Heart left ventricle (tissue), 13 donors: ENCODE results near the gene DNM3.

ENCODE experiments used
- POLR2A ChIP-seq, 2 donors: fragments of 450-650 bp; IDR thresholded peaks; one replicate each; pipeline ENCODE4 v1.6.1; 2017; ENCODE audit warnings: antibody characterized with exemption in 2 of 2, mild to moderate bottlenecking in 2 of 2, moderate library complexity in 2 of 2
- TF ChIP-seq, protein P1 (sequence below), 12 donors: fragments of 200-600 bp; sonication (generic) in 4 of 12; IDR thresholded peaks; one replicate each; pipeline versions ENCODE4 v1.5.0 to v1.8.0; 2018 to 2022; ENCODE audit warnings: antibody characterized with exemption in 12 of 12, mild to moderate bottlenecking in 5 of 12
- donor health status: ischemic (EF 13 %, LVEDD 7.1; RV severe dilation, severe dysfunction).
- donor health status: DM: no; HTN: yes; CAD: no.
- donor health status: DM: no; HTN: no; CAD: no.
- donor health status: ischemic (EF 25% LVEDD 6.9; RV normal size, moderate dysfunction).
- donor health status: ischemic (EF 25% LVEDD 5.7; RV mildly dilated, moderate dysfunction).
- donor health status: ischemic (EF 35%, LVEDD 5.7; RV mildly dilated, moderate dysfunction).
- donor health status: nonischemic (EF 11% LVEDD 7.7; RV severe dilation, severe dysfunction).
- donor health status: DM: yes; HTN: yes; CAD: no.
- donor health status: PGD.
- donor health status: ischemic (EF 29% LVEDD 5.4; RV normal size, mild dysfunction).
- donor health status: nonischemic (EF 23%, LVEDD 6.1; RV moderate dilation, normal function).

DNA sequence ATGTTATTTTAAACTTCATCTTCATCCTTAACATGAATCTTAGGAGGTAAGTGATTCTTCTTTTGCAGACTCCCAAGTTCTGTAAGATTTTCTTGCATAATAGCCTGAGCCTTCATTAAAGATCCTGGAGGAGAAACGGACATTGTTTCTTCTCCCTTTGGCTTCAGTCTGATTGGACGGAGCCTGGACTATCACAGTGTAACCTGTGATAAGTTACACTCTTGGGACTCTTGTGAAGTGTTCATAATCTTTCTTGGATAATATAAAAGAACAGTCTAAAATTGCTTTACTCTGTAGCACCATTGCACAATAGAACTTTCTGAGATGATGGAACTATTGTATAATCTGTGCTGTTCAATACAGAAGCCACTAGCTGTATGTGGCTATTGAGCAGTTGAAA lies 244.8 kb downstream of the DNM3 start:
- TF ChIP-seq, protein P1, sequence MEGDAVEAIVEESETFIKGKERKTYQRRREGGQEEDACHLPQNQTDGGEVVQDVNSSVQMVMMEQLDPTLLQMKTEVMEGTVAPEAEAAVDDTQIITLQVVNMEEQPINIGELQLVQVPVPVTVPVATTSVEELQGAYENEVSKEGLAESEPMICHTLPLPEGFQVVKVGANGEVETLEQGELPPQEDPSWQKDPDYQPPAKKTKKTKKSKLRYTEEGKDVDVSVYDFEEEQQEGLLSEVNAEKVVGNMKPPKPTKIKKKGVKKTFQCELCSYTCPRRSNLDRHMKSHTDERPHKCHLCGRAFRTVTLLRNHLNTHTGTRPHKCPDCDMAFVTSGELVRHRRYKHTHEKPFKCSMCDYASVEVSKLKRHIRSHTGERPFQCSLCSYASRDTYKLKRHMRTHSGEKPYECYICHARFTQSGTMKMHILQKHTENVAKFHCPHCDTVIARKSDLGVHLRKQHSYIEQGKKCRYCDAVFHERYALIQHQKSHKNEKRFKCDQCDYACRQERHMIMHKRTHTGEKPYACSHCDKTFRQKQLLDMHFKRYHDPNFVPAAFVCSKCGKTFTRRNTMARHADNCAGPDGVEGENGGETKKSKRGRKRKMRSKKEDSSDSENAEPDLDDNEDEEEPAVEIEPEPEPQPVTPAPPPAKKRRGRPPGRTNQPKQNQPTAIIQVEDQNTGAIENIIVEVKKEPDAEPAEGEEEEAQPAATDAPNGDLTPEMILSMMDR (IDR thresholded peaks at IDR 0.05), result no peak
- TF ChIP-seq POLR2A (IDR thresholded peaks at IDR 0.05), result no peak
